Measurements from ENCODE around the gene SOCS7. TPM values are rescaled to one million over a fixed set of nuclear protein-coding genes. Genes with fewer than 3 reads are reported as not detected.

The SOCS7 gene, protein sequence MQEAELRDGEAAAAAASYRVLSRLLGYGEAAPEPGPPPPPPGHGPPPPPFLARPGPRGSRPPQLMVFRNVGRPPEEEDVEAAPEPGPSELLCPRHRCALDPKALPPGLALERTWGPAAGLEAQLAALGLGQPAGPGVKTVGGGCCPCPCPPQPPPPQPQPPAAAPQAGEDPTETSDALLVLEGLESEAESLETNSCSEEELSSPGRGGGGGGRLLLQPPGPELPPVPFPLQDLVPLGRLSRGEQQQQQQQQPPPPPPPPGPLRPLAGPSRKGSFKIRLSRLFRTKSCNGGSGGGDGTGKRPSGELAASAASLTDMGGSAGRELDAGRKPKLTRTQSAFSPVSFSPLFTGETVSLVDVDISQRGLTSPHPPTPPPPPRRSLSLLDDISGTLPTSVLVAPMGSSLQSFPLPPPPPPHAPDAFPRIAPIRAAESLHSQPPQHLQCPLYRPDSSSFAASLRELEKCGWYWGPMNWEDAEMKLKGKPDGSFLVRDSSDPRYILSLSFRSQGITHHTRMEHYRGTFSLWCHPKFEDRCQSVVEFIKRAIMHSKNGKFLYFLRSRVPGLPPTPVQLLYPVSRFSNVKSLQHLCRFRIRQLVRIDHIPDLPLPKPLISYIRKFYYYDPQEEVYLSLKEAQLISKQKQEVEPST
- total RNA-seq, result 11.3 TPM

GRCh38 chr17:38351412-38352222, at the start of gene SOCS7:
SOCS7 (plus strand) TSS chr17:38351844; CDS start chr17:38352053, 209 bp downstream.
- peak; percentile 89 for DNase-seq

DNA sequence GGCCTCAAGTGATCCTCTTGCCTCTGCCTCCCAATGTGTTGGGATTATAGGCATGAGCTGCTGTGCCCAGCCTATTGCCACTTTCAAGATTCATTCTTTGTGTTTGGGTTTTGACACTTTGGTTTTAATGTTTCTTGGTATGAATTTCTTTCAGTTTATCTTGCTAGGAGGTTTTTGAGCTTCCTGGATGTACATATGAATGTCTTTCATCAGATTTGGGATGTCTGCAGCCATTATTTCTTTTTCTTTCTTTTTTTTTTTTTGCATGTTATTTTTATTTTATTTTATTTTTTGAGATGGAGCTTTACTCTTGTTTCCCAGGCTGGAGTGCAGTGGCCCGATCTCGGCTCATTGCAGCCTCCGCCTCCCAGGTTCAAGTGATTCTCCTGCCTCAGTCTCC, 36.1 kb upstream of the SOCS7 start:
- DNase-seq, result no peak

DNA sequence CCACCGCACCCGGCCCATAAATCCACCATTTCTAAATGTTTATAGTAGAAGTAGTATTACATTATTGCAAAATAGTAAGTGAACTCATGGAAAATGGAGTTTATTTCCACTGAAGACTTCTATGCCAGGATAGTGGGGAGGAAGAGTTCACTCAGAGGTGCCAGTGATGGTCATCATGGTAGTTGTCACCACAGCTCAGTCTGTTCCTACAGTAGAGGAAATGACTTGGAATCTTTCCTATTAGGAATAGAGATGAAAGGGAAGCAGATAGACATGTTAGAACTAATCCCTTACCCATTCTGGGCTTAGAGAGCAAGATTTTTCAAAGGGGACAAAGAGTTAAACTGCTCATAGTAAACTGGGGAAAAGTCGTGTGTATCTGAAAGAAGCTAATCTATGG, 34.6 kb upstream of the SOCS7 start:
- no peak for DNase-seq

- DNase-seq, result peak; percentile 8
Observed at GRCh38 chr17:38320482-38320881, 31.2 kb upstream of the SOCS7 start.

DNA sequence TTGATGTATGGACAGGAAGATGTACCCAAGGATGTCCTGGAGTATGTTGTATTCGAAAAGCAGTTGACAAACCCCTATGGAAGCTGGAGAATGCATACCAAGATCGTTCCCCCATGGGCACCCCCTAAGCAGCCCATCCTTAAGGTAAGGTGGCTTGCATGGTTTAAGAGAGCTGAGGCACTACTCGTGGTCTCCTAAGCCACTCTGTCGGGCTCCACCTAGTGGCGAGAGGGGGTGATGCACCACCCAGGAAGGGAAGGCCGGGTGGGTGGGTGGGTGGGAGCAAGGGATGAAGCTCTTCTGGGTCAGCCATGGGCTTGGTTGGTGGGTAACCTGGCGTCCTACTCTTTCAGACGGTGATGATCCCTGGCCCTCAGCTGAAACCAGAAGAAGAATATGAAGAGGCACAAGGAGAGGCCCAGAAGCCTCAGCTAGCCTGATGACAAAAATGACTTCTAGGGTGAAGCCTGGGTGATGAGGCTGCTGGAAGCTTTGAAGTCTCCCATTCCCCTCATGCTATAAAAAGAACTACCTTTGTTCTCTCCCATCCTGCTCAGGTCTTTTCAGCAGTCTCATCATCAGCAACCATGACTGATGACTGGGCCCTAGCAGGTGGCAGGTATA, 29.4 kb upstream of the SOCS7 start:
- DNase-seq, result no peak

GRCh38 chr17:38322897-38323296, 28.7 kb upstream of the SOCS7 start:
- no peak for DNase-seq

DNA sequence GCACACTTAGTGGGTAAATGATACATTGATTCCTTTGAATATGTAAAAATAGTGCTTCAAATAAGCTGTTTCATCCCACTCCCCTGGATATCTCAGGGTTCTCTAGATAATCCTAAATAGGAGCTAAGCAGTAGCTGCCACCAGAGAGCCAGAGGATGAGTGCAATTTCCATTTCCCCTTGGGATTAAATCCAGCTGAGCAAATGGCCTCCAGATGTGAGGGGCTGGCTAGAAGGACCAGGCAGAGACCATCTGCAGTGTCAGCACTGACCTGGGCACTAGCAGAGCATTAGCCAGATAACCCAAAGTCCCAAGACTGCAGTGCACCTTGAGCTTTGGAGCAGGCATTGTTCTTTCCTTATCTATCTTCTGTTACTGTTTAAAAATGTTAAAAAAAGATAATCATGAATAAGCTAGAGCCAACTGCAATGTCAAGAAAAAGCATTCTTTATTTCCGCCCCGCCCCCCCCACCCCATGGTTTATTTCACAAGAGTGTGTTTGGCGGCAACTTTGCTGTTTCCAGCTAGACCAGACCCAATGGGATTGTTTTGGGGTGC, 27.4 kb upstream of the SOCS7 start:
- no peak for DNase-seq

DNA sequence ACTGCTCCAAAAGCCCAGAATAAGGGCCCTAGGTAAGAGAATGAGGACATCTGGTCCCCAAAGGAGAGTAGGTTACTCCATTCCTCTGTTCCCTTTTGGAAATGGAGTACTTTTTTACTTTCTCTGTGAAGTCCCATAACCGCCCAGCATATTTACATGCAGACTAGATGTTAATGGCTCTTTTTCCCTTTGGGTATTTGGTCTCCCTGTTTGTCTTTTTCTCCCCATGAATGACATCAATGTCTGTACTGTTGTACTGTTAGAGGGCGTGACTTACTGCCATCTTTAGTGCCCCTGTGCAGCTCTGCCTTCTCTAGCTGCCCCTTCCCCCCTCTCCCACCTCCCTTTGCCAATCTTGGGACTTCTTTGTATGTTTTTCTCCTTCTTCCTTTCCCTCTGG, 26.9 kb upstream of the SOCS7 start:
- DNase-seq, result no peak

- no peak for DNase-seq
Observed at GRCh38 chr17:38325221-38325851, 26.3 kb upstream of the SOCS7 start.

- DNase-seq, result no peak
Observed at GRCh38 chr17:38326996-38327792, 24.4 kb upstream of the SOCS7 start.

DNA sequence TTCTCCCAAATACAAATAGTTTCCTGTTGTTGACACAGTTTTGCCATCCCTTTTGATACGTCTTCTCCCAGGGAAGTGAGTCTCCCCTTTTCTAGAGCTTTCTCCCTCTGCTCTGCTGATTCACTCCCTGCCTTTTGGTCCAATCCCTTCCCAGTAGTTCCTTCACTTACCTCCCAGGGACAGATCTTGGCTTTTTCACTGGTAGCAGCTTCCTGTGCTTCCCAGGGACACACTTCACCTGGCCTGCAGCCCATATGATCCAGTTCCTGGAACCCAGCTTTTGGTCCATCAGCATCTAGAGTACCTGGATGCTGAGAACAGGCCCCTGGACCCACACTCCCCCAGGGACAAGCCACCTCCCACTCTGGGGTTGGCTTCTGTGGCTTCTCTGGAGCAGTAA, 23.7 kb upstream of the SOCS7 start:
- no peak for DNase-seq

GRCh38 chr17:38328620-38329019, 23.0 kb upstream of the SOCS7 start:
- DNase-seq, result no peak

GRCh38 chr17:38329284-38329683, 22.4 kb upstream of the SOCS7 start:
- no peak for DNase-seq

DNA sequence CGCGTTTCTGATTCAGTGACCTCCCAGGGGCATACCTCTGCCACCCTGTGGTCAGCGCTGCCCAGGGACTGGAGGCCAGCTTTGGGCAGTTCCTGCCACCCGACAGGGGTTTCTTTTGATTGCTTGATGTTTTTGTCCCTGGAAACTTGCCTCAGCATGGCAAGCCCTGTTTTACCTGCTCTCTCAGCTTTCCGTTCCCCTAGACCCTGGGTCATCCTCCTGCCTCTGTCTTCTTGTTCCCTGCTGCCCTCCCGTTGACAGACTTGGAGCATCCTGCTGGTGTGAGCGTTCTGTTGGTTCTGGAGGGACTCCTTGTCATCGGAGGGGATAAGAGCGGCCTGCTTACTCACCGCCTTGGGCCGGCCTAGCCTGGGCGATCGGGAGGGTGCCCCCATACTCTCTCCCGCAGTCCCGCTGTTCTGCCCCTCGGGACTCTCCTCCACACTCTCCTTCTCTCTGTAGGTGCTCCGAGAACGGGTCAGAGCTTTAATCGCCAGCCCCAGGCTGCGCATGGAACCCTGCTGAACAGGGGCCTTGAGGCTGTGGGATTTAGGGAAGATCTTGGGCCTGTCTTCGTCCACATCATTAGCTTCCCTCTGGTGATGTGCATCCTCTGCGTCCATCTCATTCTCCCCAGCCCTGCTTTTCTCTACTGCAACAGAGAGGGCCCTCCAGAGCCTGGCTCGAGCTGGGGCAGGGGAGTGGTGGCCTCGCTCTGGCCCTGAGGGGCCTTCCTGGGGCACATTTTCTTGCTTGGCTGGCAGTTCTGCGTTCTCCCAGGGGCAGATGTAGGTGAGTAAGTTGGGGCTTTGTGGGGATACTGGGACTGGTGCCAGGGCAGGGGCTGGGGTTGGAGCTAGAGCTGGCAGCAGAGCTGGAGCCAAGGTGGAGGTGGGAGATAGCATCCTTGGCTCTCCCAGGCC, 21.6 kb upstream of the SOCS7 start:
- DNase-seq, result no peak

DNA sequence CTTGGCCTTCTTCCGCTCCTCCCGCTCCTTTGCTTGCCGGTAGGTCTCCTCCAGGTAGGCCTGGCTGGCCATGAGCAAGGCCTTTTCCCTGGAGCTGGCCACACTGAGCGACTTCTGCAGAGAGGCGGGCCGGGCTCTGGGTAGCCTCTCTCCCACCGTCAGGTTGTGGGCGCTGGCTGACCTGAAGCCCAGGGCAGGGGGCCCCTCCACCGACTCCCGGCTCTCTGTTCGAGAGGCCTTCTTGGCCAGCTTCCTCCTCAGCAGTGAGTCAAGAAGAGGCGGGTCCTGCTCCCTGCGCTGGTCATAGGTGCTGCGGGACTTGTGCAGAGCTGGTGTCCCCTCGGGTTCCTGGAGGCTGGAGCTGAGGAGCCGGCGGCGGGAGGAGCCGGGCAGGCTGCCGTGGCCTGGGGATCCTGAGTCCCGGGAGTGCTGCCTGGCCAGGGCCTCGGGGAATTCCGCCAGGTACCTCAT, 20.7 kb upstream of the SOCS7 start:
- DNase-seq, result no peak

- DNase-seq, result no peak
Observed at GRCh38 chr17:38332735-38333134, 18.9 kb upstream of the SOCS7 start.

GRCh38 chr17:38333635-38334295, 17.9 kb upstream of the SOCS7 start:
- no peak for DNase-seq

DNA sequence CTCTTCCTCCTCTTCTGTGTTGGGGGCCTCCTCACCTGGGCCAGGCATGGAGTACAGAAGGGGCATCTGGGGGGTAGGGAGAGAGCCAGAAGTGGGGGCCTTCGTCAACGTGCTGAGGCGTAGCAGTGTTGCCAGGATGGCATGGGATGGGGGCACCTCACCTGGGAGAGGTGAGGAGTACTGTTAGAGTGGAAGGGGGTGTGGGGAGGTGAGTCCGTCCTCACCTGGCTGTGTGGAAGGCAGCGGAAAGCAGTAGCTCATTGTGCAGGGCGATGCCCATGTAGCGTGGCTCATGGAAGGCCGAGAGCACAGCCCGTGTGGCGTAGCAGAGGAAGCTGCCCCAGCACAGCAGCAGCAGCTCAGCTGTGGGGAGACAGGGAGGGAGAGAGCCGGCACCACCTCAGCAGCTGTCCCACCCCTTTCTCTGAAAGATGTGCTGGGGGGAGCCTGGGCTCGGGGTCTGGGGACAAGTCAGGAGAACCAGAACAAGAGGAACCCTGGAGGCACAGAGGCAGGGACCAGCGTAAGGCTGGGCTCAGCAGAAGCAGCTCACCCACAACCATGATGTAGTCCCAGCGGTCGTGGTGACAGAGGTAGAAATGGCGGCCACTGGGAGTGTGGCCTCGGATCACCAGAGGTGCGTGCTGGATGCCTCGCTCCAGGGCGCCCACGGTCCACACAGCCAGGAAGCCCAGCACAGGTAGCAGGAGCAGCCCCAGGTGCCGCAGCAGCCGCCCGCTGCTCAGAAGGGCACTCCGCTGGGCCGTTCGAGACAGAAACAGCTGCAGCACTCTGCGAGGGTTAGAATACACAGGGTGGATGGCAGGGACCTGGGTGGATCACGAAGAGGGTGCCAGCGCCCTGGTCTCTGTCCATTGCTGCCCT, 16.9 kb upstream of the SOCS7 start:
- no peak for DNase-seq
